ENCODE data around the gene CTDSPL2.
"Not testable (repeated sequence)": the region's sequence is repeated elsewhere in the genome, so short reads cannot be mapped to it uniquely, and the experiment has no call there.

The CTDSPL2 gene

GRCh38 chr15:44485880-44486279 lies 58.5 kb downstream of the CTDSPL2 start:
- no peak for DNase-seq (ENCODE audit: low spot score)

GRCh38 chr15:44489464-44489863 lies 62.0 kb downstream of the CTDSPL2 start:
- DNase-seq (ENCODE audit: low spot score), result no peak

- DNase-seq (ENCODE audit: low spot score), result no peak
Measured at GRCh38 chr15:44490622-44491021, 63.2 kb downstream of the CTDSPL2 start.

GRCh38 chr15:44492040-44492439 lies 64.6 kb downstream of the CTDSPL2 start:
- no peak for DNase-seq (ENCODE audit: low spot score)

GRCh38 chr15:44492672-44493071 lies 65.2 kb downstream of the CTDSPL2 start:
- no peak for DNase-seq (ENCODE audit: low spot score)

GRCh38 chr15:44495562-44495961 lies 68.1 kb downstream of the CTDSPL2 start:
- no peak for DNase-seq (ENCODE audit: low spot score)

- no peak for DNase-seq (ENCODE audit: low spot score)
Measured at GRCh38 chr15:44500555-44500954, 73.1 kb downstream of the CTDSPL2 start.

- DNase-seq (ENCODE audit: low spot score), result peak; percentile 39
Measured at GRCh38 chr15:44501768-44502366, 74.4 kb downstream of the CTDSPL2 start.

- no peak for DNase-seq (ENCODE audit: low spot score)
Measured at GRCh38 chr15:44516436-44516835, 89.0 kb downstream of the CTDSPL2 start.

- no peak for DNase-seq (ENCODE audit: low spot score)
Measured at GRCh38 chr15:44519537-44519936, 92.1 kb downstream of the CTDSPL2 start.

- DNase-seq (ENCODE audit: low spot score), result no peak
Measured at GRCh38 chr15:44525018-44525417, 97.6 kb downstream of the CTDSPL2 start.

GRCh38 chr15:44527241-44527640 lies 99.8 kb downstream of the CTDSPL2 start:
- no peak for DNase-seq (ENCODE audit: low spot score)

GRCh38 chr15:44529864-44530604 lies 102.6 kb downstream of the CTDSPL2 start:
- no peak for DNase-seq (ENCODE audit: low spot score)

GRCh38 chr15:44530653-44531052 lies 103.2 kb downstream of the CTDSPL2 start:
- DNase-seq (ENCODE audit: low spot score), result no peak

GRCh38 chr15:44532275-44532674 lies 104.8 kb downstream of the CTDSPL2 start:
- not testable (repeated sequence) for DNase-seq (ENCODE audit: low spot score)

- no peak for DNase-seq (ENCODE audit: low spot score)
Measured at GRCh38 chr15:44532689-44533088, 105.3 kb downstream of the CTDSPL2 start.

GRCh38 chr15:44535092-44535491 lies 107.7 kb downstream of the CTDSPL2 start:
- DNase-seq (ENCODE audit: low spot score), result no peak

GRCh38 chr15:44535523-44536301 lies 108.3 kb downstream of the CTDSPL2 start:
- DNase-seq (ENCODE audit: low spot score), result peak; percentile 36

GRCh38 chr15:44536302-44536961 lies 109.0 kb downstream of the CTDSPL2 start:
- no peak for DNase-seq (ENCODE audit: low spot score)

GRCh38 chr15:44536962-44537734 lies 109.7 kb downstream of the CTDSPL2 start, which contains the start of gene EIF3J:
Gene EIF3J, plus strand, starts transcription at chr15:44537147. Its CDS starts 48 bp downstream, at chr15:44537195.
- DNase-seq (ENCODE audit: low spot score), result peak; percentile 97

- no peak for DNase-seq (ENCODE audit: low spot score)
Measured at GRCh38 chr15:44537735-44538240, 110.4 kb downstream of the CTDSPL2 start.

All from D341Med (cell line).